PFSK-1 (cell line): ENCODE results near the gene HMCN2.

Experiments
- FOXP2 ChIP-seq: optimal IDR thresholded peaks from 2 replicates; pipeline ENCODE3; 2011; ENCODE audit warnings: borderline replicate concordance, control low read depth, inconsistent platforms; ENCODE audit not compliant: insufficient read depth; ENCODE audit errors: extremely low read length, extremely low read depth
- POLR2AphosphoS5 ChIP-seq: IDR thresholded peaks from 2 replicates; pipeline ENCODE4 v1.6.1; 2012; ENCODE audit warnings: low read depth, mild to moderate bottlenecking, control low read depth, low read length, moderate library complexity
- SIN3A ChIP-seq: IDR thresholded peaks from 2 replicates; pipeline ENCODE4 v1.6.1; 2012; ENCODE audit warnings: mild to moderate bottlenecking, low read length, moderate library complexity, borderline replicate concordance; ENCODE audit not compliant: insufficient read depth
- TF ChIP-seq, protein P1 (sequence below), 2 experiments: IDR thresholded peaks; 2 replicates each; pipeline versions ENCODE4 v1.6.1 to v1.8.0; 2011 to 2012; ENCODE audit warnings: low read depth in 2 of 2, low read length in 2 of 2, control low read depth in 1 of 2, inconsistent platforms in 1 of 2, mild to moderate bottlenecking in 1 of 2, moderate library complexity in 1 of 2; ENCODE audit not compliant: insufficient read depth in 1 of 2

- no peak for TF ChIP-seq SIN3A
- no peak for TF ChIP-seq POLR2AphosphoS5
- TF ChIP-seq, protein P1, sequence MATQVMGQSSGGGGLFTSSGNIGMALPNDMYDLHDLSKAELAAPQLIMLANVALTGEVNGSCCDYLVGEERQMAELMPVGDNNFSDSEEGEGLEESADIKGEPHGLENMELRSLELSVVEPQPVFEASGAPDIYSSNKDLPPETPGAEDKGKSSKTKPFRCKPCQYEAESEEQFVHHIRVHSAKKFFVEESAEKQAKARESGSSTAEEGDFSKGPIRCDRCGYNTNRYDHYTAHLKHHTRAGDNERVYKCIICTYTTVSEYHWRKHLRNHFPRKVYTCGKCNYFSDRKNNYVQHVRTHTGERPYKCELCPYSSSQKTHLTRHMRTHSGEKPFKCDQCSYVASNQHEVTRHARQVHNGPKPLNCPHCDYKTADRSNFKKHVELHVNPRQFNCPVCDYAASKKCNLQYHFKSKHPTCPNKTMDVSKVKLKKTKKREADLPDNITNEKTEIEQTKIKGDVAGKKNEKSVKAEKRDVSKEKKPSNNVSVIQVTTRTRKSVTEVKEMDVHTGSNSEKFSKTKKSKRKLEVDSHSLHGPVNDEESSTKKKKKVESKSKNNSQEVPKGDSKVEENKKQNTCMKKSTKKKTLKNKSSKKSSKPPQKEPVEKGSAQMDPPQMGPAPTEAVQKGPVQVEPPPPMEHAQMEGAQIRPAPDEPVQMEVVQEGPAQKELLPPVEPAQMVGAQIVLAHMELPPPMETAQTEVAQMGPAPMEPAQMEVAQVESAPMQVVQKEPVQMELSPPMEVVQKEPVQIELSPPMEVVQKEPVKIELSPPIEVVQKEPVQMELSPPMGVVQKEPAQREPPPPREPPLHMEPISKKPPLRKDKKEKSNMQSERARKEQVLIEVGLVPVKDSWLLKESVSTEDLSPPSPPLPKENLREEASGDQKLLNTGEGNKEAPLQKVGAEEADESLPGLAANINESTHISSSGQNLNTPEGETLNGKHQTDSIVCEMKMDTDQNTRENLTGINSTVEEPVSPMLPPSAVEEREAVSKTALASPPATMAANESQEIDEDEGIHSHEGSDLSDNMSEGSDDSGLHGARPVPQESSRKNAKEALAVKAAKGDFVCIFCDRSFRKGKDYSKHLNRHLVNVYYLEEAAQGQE (IDR thresholded peaks at IDR 0.05; ENCODE audit: insufficient read depth in 1 of 2, low read depth in 2 of 2, low read length in 2 of 2) = no peak
- TF ChIP-seq FOXP2 = no peak
These were observed 95.1 kb downstream of the HMCN2 start for GRCh38 chr9:130360672-130361071.
